Smooth muscle cell of the umbilical artery (primary cell): ENCODE measurements around the gene PUS1. TPM values are rescaled to one million over a fixed set of nuclear protein-coding genes. Genes with fewer than 3 reads are reported as not detected.

Source experiments
- total RNA-seq: library from RNA; depleted of rRNA; stranded (reverse); fragments of >200 nt; gene quantifications from 2 replicates; pipeline ENCODE4 v1.2.3, GENCODE V29; 2014

PUS1 gene
- 9.2 and 20.4 TPM in 2 replicates for total RNA-seq

GRCh38 chr12:131928711-131929580 lies at the start of gene PUS1:
Gene PUS1 (plus strand): TSS chr12:131929276. CDS start chr12:131929723, 447 bp downstream.

GRCh38 chr12:131894313-131894860 lies 34.7 kb upstream of the PUS1 start, which contains the start of gene ULK1:
Gene ULK1 (plus strand): TSS chr12:131894622. CDS start chr12:131895002, 380 bp downstream.

GRCh38 chr12:131949431-131950181 lies 20.5 kb downstream of the PUS1 start, which contains the start of gene EP400:
Gene EP400 (plus strand): TSS chr12:131949942. CDS start chr12:131960620, 10,678 bp downstream.

Other genes starting within 250 kb of the PUS1 start
- 15.7 and 21.4 TPM in 2 replicates for gene SFSWAP, start 218.2 kb upstream of the PUS1 start, total RNA-seq
- 18.4 and 20.7 TPM in 2 replicates for gene MMP17, start 100.9 kb upstream of the PUS1 start, total RNA-seq
- 12.2 and 20.3 TPM in 2 replicates for gene ULK1, start 34.7 kb upstream of the PUS1 start, total RNA-seq
- 10.1 and 22.8 TPM in 2 replicates for gene EP400, start 20.7 kb downstream of the PUS1 start, total RNA-seq
- 7.7 and 8.7 TPM in 2 replicates for gene DDX51, start 215.0 kb downstream of the PUS1 start, total RNA-seq
- gene NOC4L, start 215.2 kb downstream of the PUS1 start, total RNA-seq: 7.4 and 13.1 TPM in 2 replicates